ENCODE data around the gene ADGRE3.

Gene ADGRE3, protein sequence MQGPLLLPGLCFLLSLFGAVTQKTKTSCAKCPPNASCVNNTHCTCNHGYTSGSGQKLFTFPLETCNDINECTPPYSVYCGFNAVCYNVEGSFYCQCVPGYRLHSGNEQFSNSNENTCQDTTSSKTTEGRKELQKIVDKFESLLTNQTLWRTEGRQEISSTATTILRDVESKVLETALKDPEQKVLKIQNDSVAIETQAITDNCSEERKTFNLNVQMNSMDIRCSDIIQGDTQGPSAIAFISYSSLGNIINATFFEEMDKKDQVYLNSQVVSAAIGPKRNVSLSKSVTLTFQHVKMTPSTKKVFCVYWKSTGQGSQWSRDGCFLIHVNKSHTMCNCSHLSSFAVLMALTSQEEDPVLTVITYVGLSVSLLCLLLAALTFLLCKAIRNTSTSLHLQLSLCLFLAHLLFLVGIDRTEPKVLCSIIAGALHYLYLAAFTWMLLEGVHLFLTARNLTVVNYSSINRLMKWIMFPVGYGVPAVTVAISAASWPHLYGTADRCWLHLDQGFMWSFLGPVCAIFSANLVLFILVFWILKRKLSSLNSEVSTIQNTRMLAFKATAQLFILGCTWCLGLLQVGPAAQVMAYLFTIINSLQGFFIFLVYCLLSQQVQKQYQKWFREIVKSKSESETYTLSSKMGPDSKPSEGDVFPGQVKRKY

GRCh38 chr19:14674764-14675163, at the start of gene ADGRE3:
ADGRE3 (minus strand) TSS chr19:14674844; CDS start chr19:14674770, 74 bp downstream.
- H3K9ac ChIP-seq (ENCODE audit: low read depth, low read length), result no peak within 1 kb of the TSS
- no peak within 1 kb of the TSS for H3K4me3 ChIP-seq (ENCODE audit: low read depth, low read length)
- no peaks in the 10 kb centered on the region for H3K27me3 ChIP-seq (ENCODE audit: control insufficient read depth, insufficient read depth, low read length)
- H3K27ac ChIP-seq (ENCODE audit: low read depth, low read length), result no peak within 1 kb of the TSS
- H3K36me3 ChIP-seq (ENCODE audit: control insufficient read depth, insufficient read depth, low read length), result no peaks in the 10 kb centered on the region
- H3K4me1 ChIP-seq (ENCODE audit: control insufficient read depth, insufficient read depth, low read length), result no peaks in the 10 kb centered on the region
- peaks cover 10% of the 10 kb centered on the region for H3K9me3 ChIP-seq (ENCODE audit: control insufficient read depth, insufficient read depth, low read length)

GRCh38 chr19:14722127-14722526, 47.5 kb upstream of the ADGRE3 start:
- H3K4me3 ChIP-seq (ENCODE audit: low read depth, low read length), result no peak overlapping the region

GRCh38 chr19:14719162-14719561, 44.5 kb upstream of the ADGRE3 start:
- Histone ChIP-seq H3K27ac (ENCODE audit: low read depth, low read length) (no peak overlapping the region), H3K27me3 (ENCODE audit: control insufficient read depth, insufficient read depth, low read length) (no peaks in the 10 kb centered on the region), H3K9me3 (ENCODE audit: control insufficient read depth, insufficient read depth, low read length) (peaks cover 91% of the 10 kb centered on the region), H3K36me3 (ENCODE audit: control insufficient read depth, insufficient read depth, low read length) (peaks cover 32% of the 10 kb centered on the region), H3K4me1 (ENCODE audit: control insufficient read depth, insufficient read depth, low read length) (no peaks in the 10 kb centered on the region), H3K4me3 (ENCODE audit: low read depth, low read length) (no peak overlapping the region), H3K9ac (ENCODE audit: low read depth, low read length) (no peak overlapping the region)

More at GRCh38 chr19:14722127-14722526, 47.5 kb upstream of the ADGRE3 start:
- Histone ChIP-seq H3K9ac (ENCODE audit: low read depth, low read length) (no peak overlapping the region), H3K27me3 (ENCODE audit: control insufficient read depth, insufficient read depth, low read length) (no peaks in the 10 kb centered on the region), H3K27ac (ENCODE audit: low read depth, low read length) (no peak overlapping the region), H3K4me1 (ENCODE audit: control insufficient read depth, insufficient read depth, low read length) (no peaks in the 10 kb centered on the region), H3K36me3 (ENCODE audit: control insufficient read depth, insufficient read depth, low read length) (peaks cover 24% of the 10 kb centered on the region), H3K9me3 (ENCODE audit: control insufficient read depth, insufficient read depth, low read length) (peaks cover 79% of the 10 kb centered on the region)

DNA sequence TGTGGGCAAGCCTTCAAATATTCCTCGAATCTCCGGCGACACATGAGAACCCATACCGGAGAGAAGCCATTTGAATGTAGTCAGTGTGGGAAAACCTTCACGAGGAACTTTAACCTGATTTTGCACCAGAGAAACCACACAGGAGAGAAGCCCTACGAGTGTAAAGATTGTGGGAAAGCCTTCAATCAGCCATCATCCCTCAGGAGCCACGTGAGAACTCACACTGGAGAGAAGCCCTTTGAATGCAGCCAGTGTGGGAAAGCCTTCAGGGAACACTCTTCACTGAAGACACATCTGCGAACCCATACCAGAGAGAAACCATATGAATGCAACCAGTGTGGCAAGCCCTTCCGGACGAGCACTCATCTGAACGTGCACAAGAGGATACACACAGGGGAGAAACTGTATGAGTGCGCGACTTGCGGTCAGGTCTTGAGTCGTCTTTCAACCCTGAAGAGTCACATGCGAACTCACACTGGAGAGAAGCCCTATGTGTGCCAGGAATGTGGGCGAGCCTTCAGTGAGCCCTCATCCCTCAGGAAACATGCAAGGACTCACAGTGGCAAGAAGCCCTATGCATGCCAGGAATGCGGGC, 44.0 kb upstream of the ADGRE3 start:
- H3K27ac ChIP-seq (ENCODE audit: low read depth, low read length), result no peak overlapping the region
- H3K4me3 ChIP-seq (ENCODE audit: low read depth, low read length), result 0 out of 2 replicates have a peak overlapping the region, but pooled peaks have one; percentile 26

GRCh38 chr19:14715841-14716240, 41.2 kb upstream of the ADGRE3 start:
- peaks cover 63% of the 10 kb centered on the region for H3K9me3 ChIP-seq (ENCODE audit: control insufficient read depth, insufficient read depth, low read length)
- H3K4me3 ChIP-seq (ENCODE audit: low read depth, low read length), result no peak overlapping the region
- H3K27ac ChIP-seq (ENCODE audit: low read depth, low read length), result no peak overlapping the region
- H3K4me1 ChIP-seq (ENCODE audit: control insufficient read depth, insufficient read depth, low read length), result no peaks in the 10 kb centered on the region
- H3K27me3 ChIP-seq (ENCODE audit: control insufficient read depth, insufficient read depth, low read length), result no peaks in the 10 kb centered on the region
- no peak overlapping the region for H3K9ac ChIP-seq (ENCODE audit: low read depth, low read length)
- H3K36me3 ChIP-seq (ENCODE audit: control insufficient read depth, insufficient read depth, low read length), result peaks cover 32% of the 10 kb centered on the region

More for the DNA sequence above, 44.0 kb upstream of the ADGRE3 start:
- Histone ChIP-seq H3K9me3 (ENCODE audit: control insufficient read depth, insufficient read depth, low read length) (peaks cover 87% of the 10 kb centered on the region), H3K4me1 (ENCODE audit: control insufficient read depth, insufficient read depth, low read length) (no peaks in the 10 kb centered on the region), H3K27me3 (ENCODE audit: control insufficient read depth, insufficient read depth, low read length) (no peaks in the 10 kb centered on the region), H3K9ac (ENCODE audit: low read depth, low read length) (no peak overlapping the region), H3K36me3 (ENCODE audit: control insufficient read depth, insufficient read depth, low read length) (peaks cover 32% of the 10 kb centered on the region)

- Histone ChIP-seq H3K9me3 (ENCODE audit: control insufficient read depth, insufficient read depth, low read length) (peaks cover 5% of the 10 kb centered on the region; the same call in 1 of the 2 replicates), H3K9ac (ENCODE audit: low read depth, low read length) (no peak overlapping the region), H3K4me3 (ENCODE audit: low read depth, low read length) (no peak overlapping the region), H3K4me1 (ENCODE audit: control insufficient read depth, insufficient read depth, low read length) (no peaks in the 10 kb centered on the region), H3K27ac (ENCODE audit: low read depth, low read length) (no peak overlapping the region), H3K36me3 (ENCODE audit: control insufficient read depth, insufficient read depth, low read length) (peaks cover 50% of the 10 kb centered on the region), H3K27me3 (ENCODE audit: control insufficient read depth, insufficient read depth, low read length) (no peaks in the 10 kb centered on the region)
These were observed 29.8 kb upstream of the ADGRE3 start for GRCh38 chr19:14704450-14704849.

GRCh38 chr19:14703833-14704232, 29.2 kb upstream of the ADGRE3 start:
- Histone ChIP-seq H3K4me3 (ENCODE audit: low read depth, low read length) (no peak overlapping the region), H3K27ac (ENCODE audit: low read depth, low read length) (no peak overlapping the region), H3K27me3 (ENCODE audit: control insufficient read depth, insufficient read depth, low read length) (no peaks in the 10 kb centered on the region), H3K9ac (ENCODE audit: low read depth, low read length) (no peak overlapping the region), H3K4me1 (ENCODE audit: control insufficient read depth, insufficient read depth, low read length) (no peaks in the 10 kb centered on the region), H3K9me3 (ENCODE audit: control insufficient read depth, insufficient read depth, low read length) (0 out of 2 replicates have a peak, but pooled peaks cover 5% of the 10 kb centered on the region), H3K36me3 (ENCODE audit: control insufficient read depth, insufficient read depth, low read length) (peaks cover 50% of the 10 kb centered on the region)

- Histone ChIP-seq H3K27ac (ENCODE audit: low read depth, low read length) (no peak overlapping the region), H3K36me3 (ENCODE audit: control insufficient read depth, insufficient read depth, low read length) (peaks cover 55% of the 10 kb centered on the region), H3K4me1 (ENCODE audit: control insufficient read depth, insufficient read depth, low read length) (no peaks in the 10 kb centered on the region), H3K9ac (ENCODE audit: low read depth, low read length) (no peak overlapping the region), H3K27me3 (ENCODE audit: control insufficient read depth, insufficient read depth, low read length) (no peaks in the 10 kb centered on the region), H3K9me3 (ENCODE audit: control insufficient read depth, insufficient read depth, low read length) (0 out of 2 replicates have a peak, but pooled peaks cover 5% of the 10 kb centered on the region), H3K4me3 (ENCODE audit: low read depth, low read length) (no peak overlapping the region)
These were observed 26.2 kb upstream of the ADGRE3 start for GRCh38 chr19:14700711-14701375.

- H3K9ac ChIP-seq (ENCODE audit: low read depth, low read length), result no peak overlapping the region
- peaks cover 60% of the 10 kb centered on the region for H3K36me3 ChIP-seq (ENCODE audit: control insufficient read depth, insufficient read depth, low read length)
- H3K9me3 ChIP-seq (ENCODE audit: control insufficient read depth, insufficient read depth, low read length), result 0 out of 2 replicates have a peak, but pooled peaks cover 5% of the 10 kb centered on the region
These were observed 25.0 kb upstream of the ADGRE3 start for GRCh38 chr19:14699641-14700040.

DNA sequence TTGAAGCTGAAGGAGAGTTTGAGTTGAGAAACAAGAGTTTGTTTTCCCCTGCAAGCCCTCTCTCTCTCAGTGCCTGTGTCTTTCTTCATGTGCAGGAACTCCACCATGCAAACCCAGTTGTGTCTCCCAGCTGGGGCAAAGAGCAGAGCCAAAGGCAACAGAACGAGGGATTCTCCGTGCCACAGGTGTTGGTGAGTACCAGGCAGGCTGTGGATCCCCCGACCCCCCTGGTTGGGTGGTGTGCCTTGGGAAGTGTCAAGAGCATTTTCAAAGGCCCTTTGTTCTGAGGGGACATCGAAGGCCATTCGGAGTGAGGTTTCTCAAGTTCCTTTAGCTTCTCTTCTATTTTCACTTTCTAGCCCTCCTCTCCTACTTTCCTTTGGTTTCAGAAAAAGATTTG, 20.8 kb upstream of the ADGRE3 start:
- no peaks in the 10 kb centered on the region for H3K4me1 ChIP-seq (ENCODE audit: control insufficient read depth, insufficient read depth, low read length)
- H3K36me3 ChIP-seq (ENCODE audit: control insufficient read depth, insufficient read depth, low read length), result peaks cover 33% of the 10 kb centered on the region
- no peak overlapping the region for H3K27ac ChIP-seq (ENCODE audit: low read depth, low read length)
- no peak overlapping the region for H3K4me3 ChIP-seq (ENCODE audit: low read depth, low read length)
- H3K9me3 ChIP-seq (ENCODE audit: control insufficient read depth, insufficient read depth, low read length), result no peaks in the 10 kb centered on the region
- H3K27me3 ChIP-seq (ENCODE audit: control insufficient read depth, insufficient read depth, low read length), result no peaks in the 10 kb centered on the region
- H3K9ac ChIP-seq (ENCODE audit: low read depth, low read length), result no peak overlapping the region

More at GRCh38 chr19:14699641-14700040, 25.0 kb upstream of the ADGRE3 start:
- Histone ChIP-seq H3K27ac (ENCODE audit: low read depth, low read length) (no peak overlapping the region), H3K4me3 (ENCODE audit: low read depth, low read length) (no peak overlapping the region), H3K27me3 (ENCODE audit: control insufficient read depth, insufficient read depth, low read length) (no peaks in the 10 kb centered on the region), H3K4me1 (ENCODE audit: control insufficient read depth, insufficient read depth, low read length) (no peaks in the 10 kb centered on the region)
